ENCODE results near the gene ATXN3.
"Not testable (repeated sequence)": the region's sequence is repeated elsewhere in the genome, so short reads cannot be mapped to it uniquely, and the experiment has no call there.

Gene ATXN3

GRCh38 chr14:92058006-92058917 lies 48.1 kb downstream of the ATXN3 start:
- DNase-seq (ENCODE audit: low read depth): no peak

- no peak for DNase-seq (ENCODE audit: low read depth)
These were observed 56.6 kb downstream of the ATXN3 start for GRCh38 chr14:92049781-92050180.

DNA sequence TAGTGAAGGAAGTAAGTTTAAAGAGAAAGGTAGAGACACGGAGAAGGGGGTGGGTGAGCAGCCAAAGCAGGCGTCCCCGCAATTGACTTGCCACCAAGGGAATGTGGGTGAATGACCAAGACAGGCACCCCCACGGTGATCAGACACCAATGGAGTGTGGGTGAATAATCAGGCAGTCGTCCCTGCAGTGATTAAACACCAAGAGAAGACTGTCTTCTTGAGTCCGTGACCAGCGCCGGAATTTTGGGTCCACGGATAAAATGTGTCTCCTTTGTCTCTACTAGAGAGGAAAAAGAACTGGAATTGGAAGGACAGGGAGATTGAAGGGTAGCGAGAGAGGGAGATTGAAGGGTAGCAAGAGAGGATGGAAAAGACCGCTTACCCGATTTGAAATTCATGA lies 57.2 kb downstream of the ATXN3 start:
- DNase-seq (ENCODE audit: low read depth): not testable (repeated sequence)

- not testable (repeated sequence) for DNase-seq (ENCODE audit: low read depth)
These were observed 60.5 kb downstream of the ATXN3 start for GRCh38 chr14:92045904-92046303.

GRCh38 chr14:92041766-92042165 lies 64.6 kb downstream of the ATXN3 start:
- DNase-seq (ENCODE audit: low read depth): not testable (repeated sequence)

- no peak for DNase-seq (ENCODE audit: low read depth)
These were observed 65.2 kb downstream of the ATXN3 start for GRCh38 chr14:92041203-92041602.

- no peak for DNase-seq (ENCODE audit: low read depth)
These were observed 65.8 kb downstream of the ATXN3 start for GRCh38 chr14:92040431-92041051.

DNA sequence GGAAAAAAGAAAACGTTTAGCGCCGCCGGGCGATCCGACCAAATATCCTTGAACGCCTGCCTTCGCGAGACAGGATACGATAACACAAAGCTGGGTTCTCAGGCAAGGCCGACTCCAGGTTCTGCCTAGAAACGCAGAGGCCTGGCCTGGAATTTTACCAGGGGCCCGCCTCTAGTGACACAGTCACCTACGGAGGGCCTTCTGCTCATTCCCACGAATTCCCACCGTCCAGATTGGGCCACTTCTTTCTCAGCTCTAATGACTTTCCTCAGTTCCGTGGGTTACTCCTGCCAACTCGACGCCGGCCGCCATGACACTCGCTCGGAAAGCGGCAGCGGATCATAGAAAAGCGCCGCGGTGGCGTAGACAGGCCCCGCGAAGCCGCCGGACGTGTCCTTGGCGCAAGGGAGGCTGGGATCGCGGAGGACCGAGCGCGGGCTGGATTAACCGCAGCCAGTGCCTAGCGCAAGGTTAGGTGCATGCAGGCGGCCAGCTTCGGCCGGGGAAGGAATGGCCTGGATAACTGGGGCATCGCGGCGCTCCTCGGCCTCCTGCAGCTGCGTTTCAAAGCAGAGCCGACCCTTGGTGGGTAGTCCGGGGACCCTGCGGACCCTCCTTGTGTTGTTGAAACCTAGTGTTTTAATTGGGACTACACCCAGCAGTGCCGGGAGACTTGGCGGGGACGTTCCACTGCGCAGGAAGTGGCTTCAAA lies 66.5 kb downstream of the ATXN3 start, which contains the start of gene TRIP11:
TRIP11 (minus strand) TSS at position 341 of the 712 bp plus-strand sequence. CDS start 374 bp downstream, outside the sequence.
- DNase-seq (ENCODE audit: low read depth): peak; percentile 85

GRCh38 chr14:92039063-92039718 lies 67.2 kb downstream of the ATXN3 start:
- no peak for DNase-seq (ENCODE audit: low read depth)

DNA sequence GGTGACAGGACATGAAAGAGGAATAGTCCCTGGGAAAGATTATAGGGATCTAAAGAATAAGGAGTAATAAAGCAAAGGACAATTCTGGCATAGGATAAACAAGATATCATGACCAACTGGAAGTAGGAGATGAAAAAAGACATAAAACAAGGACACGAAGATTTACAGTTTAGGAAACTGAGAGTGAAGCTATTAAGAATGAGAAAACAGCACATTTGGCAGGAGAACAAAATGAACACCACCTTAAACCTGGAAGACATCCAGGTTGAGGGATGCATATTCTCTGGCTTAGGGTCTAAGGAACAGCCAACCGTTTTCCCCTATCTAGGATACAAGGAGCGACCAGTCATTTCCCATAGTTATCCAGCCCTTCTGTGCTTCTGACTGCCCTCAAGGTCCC lies 68.4 kb downstream of the ATXN3 start:
- no peak for DNase-seq (ENCODE audit: low read depth)

DNA sequence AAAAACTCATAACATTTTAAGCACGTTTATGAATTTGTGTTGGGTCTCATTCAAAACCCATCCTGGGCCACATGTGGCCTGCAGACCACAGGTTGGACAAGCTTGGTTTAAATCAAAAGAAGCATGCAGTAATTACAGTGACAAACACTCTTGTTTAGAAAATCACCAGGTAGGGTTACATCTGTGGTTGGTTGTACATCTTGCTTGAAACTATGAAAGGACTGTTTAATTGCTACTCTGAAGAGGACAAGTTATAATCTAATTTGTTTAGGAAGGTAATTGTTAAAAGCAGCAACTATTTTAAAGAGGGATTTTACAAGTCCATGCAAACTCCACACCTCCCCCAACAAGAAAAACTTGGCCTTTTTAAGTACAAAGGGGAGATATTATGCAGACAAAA lies 70.5 kb downstream of the ATXN3 start:
- no peak for DNase-seq (ENCODE audit: low read depth)

DNA sequence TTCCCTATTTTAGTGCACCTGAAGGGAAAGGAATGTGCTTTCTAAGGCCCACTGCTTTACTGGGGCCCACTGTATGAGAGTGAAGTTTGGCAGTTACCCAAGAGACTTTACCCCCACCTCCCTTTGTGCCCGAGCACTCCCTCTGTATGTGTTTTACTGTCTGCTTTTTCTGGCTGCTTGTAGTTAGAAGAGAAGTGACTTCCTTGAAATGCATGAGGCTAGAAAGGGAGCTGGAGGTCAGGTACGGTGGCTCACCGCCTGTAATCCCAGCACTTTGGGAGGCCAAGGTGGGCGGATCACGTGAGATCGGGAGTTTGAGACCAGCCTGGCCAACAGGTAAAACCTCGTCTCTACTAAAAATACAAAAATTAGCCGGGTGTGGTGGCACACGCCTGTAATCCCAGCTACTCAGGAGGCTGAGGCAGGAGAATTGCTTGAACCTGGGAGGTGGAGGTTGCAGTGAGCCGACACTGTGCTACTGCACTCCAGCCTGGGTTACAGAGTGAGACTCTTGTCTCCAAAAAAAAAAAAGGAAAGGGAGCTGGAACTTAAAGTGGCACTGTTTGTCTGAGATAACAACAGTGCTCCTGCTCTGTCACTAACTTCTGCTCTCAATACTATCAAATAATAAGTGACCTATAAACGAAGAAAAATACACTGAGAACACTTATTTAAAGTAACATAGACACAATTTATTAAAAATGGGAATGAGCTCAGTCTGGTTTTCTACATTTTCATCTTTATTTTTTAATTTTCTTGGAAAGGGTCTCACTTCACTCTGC lies 72.3 kb downstream of the ATXN3 start:
- no peak for DNase-seq (ENCODE audit: low read depth)

DNA sequence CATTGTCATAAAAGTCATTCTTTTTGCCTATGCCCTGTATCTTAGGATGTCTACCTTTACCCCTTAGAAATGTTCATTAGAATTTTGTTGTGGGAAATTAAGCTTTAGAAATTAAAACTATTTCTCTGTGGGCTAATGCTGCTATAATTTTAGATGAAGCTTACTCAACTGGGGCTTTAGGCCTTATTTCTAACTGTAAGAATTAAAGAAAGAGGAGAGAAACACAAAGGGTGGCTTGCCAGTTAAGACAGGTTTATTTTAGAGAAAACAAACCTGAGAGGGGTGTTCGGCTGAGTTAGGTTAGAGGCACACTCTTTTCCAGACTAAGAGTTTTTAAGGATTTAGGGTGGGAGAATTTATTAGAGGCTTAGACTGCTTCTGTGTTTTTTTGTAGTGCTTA lies 72.9 kb downstream of the ATXN3 start:
- DNase-seq (ENCODE audit: low read depth): no peak

GRCh38 chr14:92026548-92027190 lies 79.7 kb downstream of the ATXN3 start:
- no peak for DNase-seq (ENCODE audit: low read depth)

DNA sequence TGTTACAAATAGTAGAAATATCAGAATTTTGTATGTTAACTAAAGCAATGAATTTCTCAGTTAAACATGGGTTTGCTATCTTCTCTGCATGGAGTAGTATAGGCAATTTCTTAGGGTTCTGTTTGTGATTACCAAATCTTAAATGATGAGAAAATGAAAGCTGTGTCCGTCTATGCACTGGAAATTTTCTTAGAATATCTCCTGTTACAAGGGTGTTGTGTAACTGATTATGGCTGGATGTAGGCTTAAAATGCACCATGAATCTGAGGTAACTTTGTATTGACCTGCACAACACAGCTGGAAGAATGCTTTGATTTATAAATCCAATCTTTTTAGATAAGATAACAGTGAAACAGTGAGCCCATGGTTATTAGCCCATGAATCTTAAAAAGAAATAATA lies 84.3 kb downstream of the ATXN3 start:
- DNase-seq (ENCODE audit: low read depth): no peak

DNA sequence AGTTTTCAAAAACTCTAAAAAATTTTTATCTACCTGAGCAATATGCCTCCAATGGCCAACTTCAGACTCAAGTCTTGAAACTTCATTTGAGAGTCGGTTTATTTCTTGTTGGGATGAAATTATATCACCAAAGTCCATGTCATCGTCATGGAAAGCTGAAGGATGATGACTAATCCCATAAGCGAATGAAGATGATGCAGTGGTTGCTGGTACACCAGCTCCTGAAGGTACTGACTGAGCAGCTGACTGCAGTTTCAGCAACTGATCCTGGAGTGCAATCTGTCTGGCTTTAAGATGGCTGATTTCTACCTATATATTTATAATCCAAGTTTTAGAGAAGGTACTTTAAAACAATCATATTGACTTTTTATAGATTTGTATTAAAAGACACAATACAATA lies 84.9 kb downstream of the ATXN3 start:
- DNase-seq (ENCODE audit: low read depth): no peak

GRCh38 chr14:92014040-92014439 lies 92.3 kb downstream of the ATXN3 start:
- DNase-seq (ENCODE audit: low read depth): no peak

DNA sequence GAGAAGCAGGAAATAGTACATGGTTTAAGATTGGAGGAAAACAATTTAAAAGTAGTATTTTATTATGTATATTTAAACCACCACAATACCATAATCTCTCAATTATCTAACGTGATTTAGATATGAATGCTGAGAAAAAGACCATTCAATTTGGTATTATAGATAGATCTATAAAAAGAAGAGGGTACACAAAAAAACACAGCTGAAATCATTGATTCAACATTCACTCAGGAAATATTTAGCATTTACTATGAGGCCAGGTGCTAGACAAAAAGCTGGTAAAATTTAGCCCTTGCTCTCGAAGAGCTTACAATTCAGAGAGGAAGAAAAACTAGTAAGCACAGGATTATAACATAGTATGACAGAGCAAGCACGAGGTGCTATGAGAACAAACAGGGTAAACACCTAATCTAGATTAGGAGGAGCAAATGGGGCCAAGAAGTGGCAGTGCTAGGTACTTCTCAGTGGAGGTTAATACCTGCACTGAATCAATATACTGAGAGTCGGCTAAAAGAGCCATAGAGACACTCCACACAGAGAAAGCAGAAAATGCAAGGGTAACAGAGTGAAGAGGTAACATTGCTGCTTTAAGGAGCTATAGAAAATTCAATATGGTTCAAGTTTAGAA lies 94.1 kb downstream of the ATXN3 start:
- no peak for DNase-seq (ENCODE audit: low read depth)

DNA sequence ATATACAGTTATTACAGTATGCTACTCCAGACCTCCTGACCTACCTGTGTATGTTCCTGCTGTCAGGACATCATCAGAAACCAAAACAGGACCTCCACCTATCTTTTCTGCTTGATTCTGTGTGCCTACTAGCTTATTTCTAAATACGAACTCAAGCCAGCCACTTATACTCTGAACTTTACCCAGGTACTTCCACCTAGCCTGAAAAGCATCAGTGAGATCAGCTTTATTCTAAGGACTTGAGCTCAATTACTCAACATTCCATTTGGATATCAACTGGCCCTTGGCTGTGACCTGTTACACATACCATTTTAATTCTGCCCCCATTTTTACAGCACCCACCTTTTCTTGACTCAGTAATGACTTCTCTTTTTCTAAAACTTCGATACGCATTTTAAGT lies 95.7 kb downstream of the ATXN3 start:
- DNase-seq (ENCODE audit: low read depth): no peak

GRCh38 chr14:92009604-92010003 lies 96.8 kb downstream of the ATXN3 start:
- DNase-seq (ENCODE audit: low read depth): no peak

Measured in T-helper 22 cell (primary cell).